Colonic mucosa (tissue), 4 donors: ENCODE data around the gene SPATA3. TPM values are rescaled to one million over a fixed set of nuclear protein-coding genes. Genes with fewer than 3 reads are reported as not detected.

ENCODE experiments used
- DNase-seq: peaks from one replicate; pipeline ENCODE4 v3.0.0-alpha.2; 2020
- H3K27ac ChIP-seq: fragments of 200-600 bp; one replicate; pipeline ENCODE4 v1.8.0; 2021
- H3K27me3 ChIP-seq: fragments of 200-600 bp; one replicate; pipeline ENCODE4 v1.8.0; 2021
- H3K36me3 ChIP-seq: fragments of 200-600 bp; one replicate; pipeline ENCODE4 v1.8.0; 2021
- H3K4me1 ChIP-seq: fragments of 200-600 bp; one replicate; pipeline ENCODE4 v1.8.0; 2021; ENCODE audit warnings: mild to moderate bottlenecking
- H3K4me3 ChIP-seq: fragments of 200-600 bp; one replicate; pipeline ENCODE4 v1.8.0; 2021
- H3K9ac ChIP-seq, 2 donors: one replicate each; pipeline ENCODE4 v1.7.0; 2013; ENCODE audit warnings: control low read depth in 2 of 2, low read depth in 2 of 2, low read length in 2 of 2
- H3K9me3 ChIP-seq: fragments of 200-600 bp; one replicate; pipeline ENCODE4 v1.8.0; 2021
- CTCF ChIP-seq: fragments of 200-600 bp; IDR thresholded peaks from one replicate; pipeline ENCODE4 v1.8.0; 2022; ENCODE audit warnings: antibody characterized with exemption, mild to moderate bottlenecking
- intact Hi-C: fragments of 100-400 bp; cut with DNase I; formaldehyde crosslinking; loops from one replicate; pipeline ENCODE4 v1.14.1; 2022
- total RNA-seq, 2 donors: library from RNA; stranded (reverse); fragmentation: NEBNext Ultra II Directional in 1 of 2; extraction: Animal tissue kit (Norgen Biotek cat#: 25700) in 1 of 2; gene quantifications; one replicate each; pipeline ENCODE4 v1.2.1, GENCODE V29; 2021
- donor health status: healthy.
- donor health status: DM: no; HTN: no; CAD: no.
- donor health status: DM: no; HTN: no; CAD: no.

The SPATA3 gene
- total RNA-seq, 2 donors from 2014 or later: not detected

GRCh38 chr2:231039821-231040364 is 44.0 kb downstream of the SPATA3 start:
- Histone ChIP-seq H3K9me3 (no peaks in the 10 kb centered on the region), H3K36me3 (no peaks in the 10 kb centered on the region), H3K9ac (no peak overlapping the region), H3K4me1 (peaks cover 4% of the 10 kb centered on the region), H3K27me3 (no peaks in the 10 kb centered on the region), H3K27ac (no peak overlapping the region), H3K4me3 (no peak overlapping the region)
- TF ChIP-seq CTCF: no peak
- intact Hi-C loops: no loop called here
- DNase-seq: peak; percentile 76

- no peak overlapping the region for H3K27ac ChIP-seq
Observed at GRCh38 chr2:231041061-231041689, 45.3 kb downstream of the SPATA3 start.

GRCh38 chr2:231043796-231044195 is 47.9 kb downstream of the SPATA3 start:
- no peak for DNase-seq
- Histone ChIP-seq H3K27ac (no peak overlapping the region), H3K9ac (no peak overlapping the region), H3K36me3 (peaks cover 3% of the 10 kb centered on the region), H3K4me3 (no peak overlapping the region), H3K9me3 (no peaks in the 10 kb centered on the region), H3K27me3 (no peaks in the 10 kb centered on the region), H3K4me1 (peaks cover 4% of the 10 kb centered on the region)
- intact Hi-C loops: no loop called here
- no peak for TF ChIP-seq CTCF

More at GRCh38 chr2:231041061-231041689, 45.3 kb downstream of the SPATA3 start:
- Histone ChIP-seq H3K36me3 (no peaks in the 10 kb centered on the region), H3K9ac (no peak overlapping the region), H3K4me1 (peaks cover 4% of the 10 kb centered on the region), H3K4me3 (no peak overlapping the region), H3K27me3 (no peaks in the 10 kb centered on the region), H3K9me3 (no peaks in the 10 kb centered on the region)
- TF ChIP-seq CTCF: no peak
- intact Hi-C loops: no loop called here
- DNase-seq: no peak

GRCh38 chr2:231046916-231047273 is 51.0 kb downstream of the SPATA3 start:
- Histone ChIP-seq H3K4me1 (peaks cover 16% of the 10 kb centered on the region), H3K4me3 (no peak overlapping the region), H3K36me3 (peaks cover 3% of the 10 kb centered on the region), H3K9ac (no peak overlapping the region), H3K9me3 (no peaks in the 10 kb centered on the region), H3K27me3 (no peaks in the 10 kb centered on the region), H3K27ac (no peak overlapping the region)
- DNase-seq: no peak
- TF ChIP-seq CTCF: no peak
- intact Hi-C loops: no loop called here

- H3K27me3 ChIP-seq: no peaks in the 10 kb centered on the region
- intact Hi-C loops: no loop called here
- no peak for DNase-seq
- H3K4me1 ChIP-seq: peaks cover 21% of the 10 kb centered on the region
- peaks cover 3% of the 10 kb centered on the region for H3K36me3 ChIP-seq
- H3K9me3 ChIP-seq: no peaks in the 10 kb centered on the region
- no peak overlapping the region for H3K4me3 ChIP-seq
- no peak overlapping the region for H3K27ac ChIP-seq
- no peak for TF ChIP-seq CTCF
- H3K9ac ChIP-seq: no peak overlapping the region
Observed at GRCh38 chr2:231047274-231047922, 51.5 kb downstream of the SPATA3 start.
